Nephron (organoid): ENCODE results near the gene TMEM81.

ENCODE experiments used
- H3K27ac Mint-ChIP-seq, 3 experiments: 2 replicates each; pipeline ENCODE4 v1.8.0; 2020; ENCODE audit warnings: mixed read lengths in 3 of 3, mild to moderate bottlenecking in 2 of 3, moderate library complexity in 1 of 3
- H3K27me3 Mint-ChIP-seq: 2 replicates; pipeline ENCODE4 v1.8.0; 2021; ENCODE audit warnings: low read depth, mild to moderate bottlenecking, moderate library complexity, mixed read lengths
- H3K36me3 Mint-ChIP-seq: 2 replicates; pipeline ENCODE4 v1.8.0; 2020; ENCODE audit warnings: low read depth, mixed read lengths
- H3K4me1 Mint-ChIP-seq: 2 replicates; pipeline ENCODE4 v1.8.0; 2020; ENCODE audit warnings: mixed read lengths
- H3K4me3 Mint-ChIP-seq, 3 experiments: 2 replicates each; pipeline ENCODE4 v1.8.0; 2020; ENCODE audit warnings: mild to moderate bottlenecking in 3 of 3, mixed read lengths in 3 of 3, moderate library complexity in 2 of 3
- H3K9me3 Mint-ChIP-seq: 2 replicates; pipeline ENCODE4 v1.8.0; 2020; ENCODE audit warnings: mixed read lengths
- CTCF ChIP-seq, 3 experiments: fragments of 200-600 bp; sonication (generic); IDR thresholded peaks; one replicate each; pipeline ENCODE4 v1.5.0; 2021; ENCODE audit warnings: antibody characterized with exemption in 3 of 3; ENCODE audit not compliant: unreplicated experiment in 3 of 3

Gene TMEM81

GRCh38 chr1:205072286-205072685, 12.0 kb downstream of the TMEM81 start:
- peaks cover 7% of the 10 kb centered on the region for H3K27me3 Mint-ChIP-seq
- no peak overlapping the region for H3K27ac Mint-ChIP-seq
- no peaks in the 10 kb centered on the region for H3K36me3 Mint-ChIP-seq
- TF ChIP-seq CTCF (IDR thresholded peaks at IDR 0.05; ENCODE audit: unreplicated experiment in 3 of 3), result no peak
- H3K4me1 Mint-ChIP-seq, result peaks cover 8% of the 10 kb centered on the region
- no peak overlapping the region for H3K4me3 Mint-ChIP-seq
- H3K9me3 Mint-ChIP-seq, result no peaks in the 10 kb centered on the region

DNA sequence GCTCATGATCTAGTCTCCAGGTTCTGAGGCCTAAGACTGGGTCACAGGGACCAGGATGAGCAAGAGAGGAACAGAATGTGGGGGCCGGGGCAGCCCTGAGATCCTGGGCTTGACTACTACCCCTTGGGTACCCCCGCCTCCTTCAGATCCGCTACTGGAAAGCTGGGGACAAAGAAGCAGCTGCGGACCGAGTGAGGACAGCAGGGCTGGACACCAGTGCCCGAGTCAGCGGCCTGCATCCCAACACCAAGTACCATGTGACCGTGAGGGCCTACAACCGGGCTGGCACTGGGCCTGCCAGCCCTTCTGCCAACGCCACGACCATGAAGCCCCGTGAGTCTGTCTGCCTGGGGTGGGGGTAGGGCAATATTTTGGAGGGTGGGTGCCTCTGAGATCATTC, 12.5 kb downstream of the TMEM81 start:
- Mint-ChIP-seq H3K36me3 (no peaks in the 10 kb centered on the region), H3K4me1 (peaks cover 8% of the 10 kb centered on the region), H3K27me3 (peaks cover 7% of the 10 kb centered on the region), H3K9me3 (no peaks in the 10 kb centered on the region), H3K4me3 (no peak overlapping the region), H3K27ac (no peak overlapping the region)
- TF ChIP-seq CTCF (IDR thresholded peaks at IDR 0.05; ENCODE audit: unreplicated experiment in 3 of 3), result no peak

- no peak for TF ChIP-seq CTCF (IDR thresholded peaks at IDR 0.05; ENCODE audit: unreplicated experiment in 3 of 3)
- Mint-ChIP-seq H3K27ac (no peak overlapping the region), H3K4me1 (peaks cover 8% of the 10 kb centered on the region)
These were observed 13.2 kb downstream of the TMEM81 start for GRCh38 chr1:205071028-205071409.

GRCh38 chr1:205069371-205070125, 14.7 kb downstream of the TMEM81 start:
- Mint-ChIP-seq H3K9me3 (no peaks in the 10 kb centered on the region), H3K27me3 (peaks cover 4% of the 10 kb centered on the region)
- no peak for TF ChIP-seq CTCF (IDR thresholded peaks at IDR 0.05; ENCODE audit: unreplicated experiment in 3 of 3)

More at GRCh38 chr1:205071028-205071409, 13.2 kb downstream of the TMEM81 start:
- Mint-ChIP-seq H3K27me3 (peaks cover 7% of the 10 kb centered on the region), H3K9me3 (no peaks in the 10 kb centered on the region), H3K4me3 (no peak overlapping the region), H3K36me3 (no peaks in the 10 kb centered on the region)

GRCh38 chr1:205068457-205069040, 15.7 kb downstream of the TMEM81 start:
- no peak for TF ChIP-seq CTCF (IDR thresholded peaks at IDR 0.05; ENCODE audit: unreplicated experiment in 3 of 3)
- no peaks in the 10 kb centered on the region for H3K36me3 Mint-ChIP-seq
- H3K27me3 Mint-ChIP-seq, result peaks cover 7% of the 10 kb centered on the region
- H3K4me3 Mint-ChIP-seq, result no peak overlapping the region
- peak overlapping the region in 1 of 3 experiments; percentile 29 for H3K27ac Mint-ChIP-seq
- H3K9me3 Mint-ChIP-seq, result no peaks in the 10 kb centered on the region
- peaks cover 8% of the 10 kb centered on the region for H3K4me1 Mint-ChIP-seq

More at GRCh38 chr1:205069371-205070125, 14.7 kb downstream of the TMEM81 start:
- Mint-ChIP-seq H3K4me3 (no peak overlapping the region), H3K36me3 (no peaks in the 10 kb centered on the region), H3K4me1 (peaks cover 8% of the 10 kb centered on the region), H3K27ac (no peak overlapping the region)

- no peak for TF ChIP-seq CTCF (IDR thresholded peaks at IDR 0.05; ENCODE audit: unreplicated experiment in 3 of 3)
- H3K27me3 Mint-ChIP-seq, result peaks cover 7% of the 10 kb centered on the region
- H3K4me3 Mint-ChIP-seq, result no peak overlapping the region
- H3K4me1 Mint-ChIP-seq, result peaks cover 8% of the 10 kb centered on the region
- H3K36me3 Mint-ChIP-seq, result no peaks in the 10 kb centered on the region
- H3K9me3 Mint-ChIP-seq, result no peaks in the 10 kb centered on the region
- no peak overlapping the region for H3K27ac Mint-ChIP-seq
These were observed 16.3 kb downstream of the TMEM81 start for GRCh38 chr1:205068001-205068400.
